ENCODE results near the gene ROR1. TPM values are rescaled to one million over a fixed set of nuclear protein-coding genes. Genes with fewer than 3 reads are reported as not detected.

Gene ROR1
- total RNA-seq, 4 donors from 2014 or later, result 5.1 to 7.3 (median 6.5) TPM

DNA sequence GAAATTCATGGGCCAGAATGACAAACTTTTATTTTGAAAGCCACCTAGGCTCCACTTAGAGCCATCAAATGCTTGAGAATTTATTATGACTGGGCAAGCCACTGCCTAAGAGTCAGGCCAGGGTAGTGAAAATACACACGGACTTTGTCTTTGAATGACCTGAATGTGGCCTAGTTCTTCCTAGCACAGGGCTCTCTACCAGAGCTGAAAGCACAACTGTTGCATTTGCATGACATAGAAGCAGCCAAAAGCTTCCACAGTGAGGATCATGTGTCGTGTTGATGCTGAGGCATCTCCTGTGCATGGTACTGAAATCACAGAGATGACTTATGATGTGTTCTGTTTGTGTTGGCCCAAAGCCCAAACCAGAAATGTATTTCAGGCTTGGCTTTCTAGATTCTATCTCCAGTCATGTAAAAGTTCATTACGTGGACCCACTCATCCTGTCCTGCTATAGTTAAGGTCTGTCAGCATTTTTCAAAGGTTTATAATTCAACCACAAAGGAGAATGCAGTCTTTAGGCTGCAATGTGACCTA, 265.6 kb downstream of the ROR1 start:
- peak overlapping the region; percentile 29 to 43 (median 34) for H3K27ac ChIP-seq (replicated peaks in 1 of 4)
- H3K4me3 ChIP-seq, result no peak overlapping the region
- TF ChIP-seq EP300 (IDR thresholded peaks at IDR 0.05), result no peak
- peak; percentile 40 to 81 for TF ChIP-seq POLR2AphosphoS5 (IDR thresholded peaks at IDR 0.05)
- intact Hi-C loops (cut with DNase I), result no loop called here
- DNase-seq (ENCODE audit: extremely low spot score), result peak; percentile 91
- WGBS, result 19% methylated on average over 3 of the region's 3 CpGs
- no peaks in the 10 kb centered on the region for H3K9me3 ChIP-seq
- H3K4me1 ChIP-seq, result peaks cover 31 to 36% (median 33%) of the 10 kb centered on the region in 4 donors
- H3K27me3 ChIP-seq, result no peaks in the 10 kb centered on the region
- no peaks in the 10 kb centered on the region for H3K36me3 ChIP-seq

DNA sequence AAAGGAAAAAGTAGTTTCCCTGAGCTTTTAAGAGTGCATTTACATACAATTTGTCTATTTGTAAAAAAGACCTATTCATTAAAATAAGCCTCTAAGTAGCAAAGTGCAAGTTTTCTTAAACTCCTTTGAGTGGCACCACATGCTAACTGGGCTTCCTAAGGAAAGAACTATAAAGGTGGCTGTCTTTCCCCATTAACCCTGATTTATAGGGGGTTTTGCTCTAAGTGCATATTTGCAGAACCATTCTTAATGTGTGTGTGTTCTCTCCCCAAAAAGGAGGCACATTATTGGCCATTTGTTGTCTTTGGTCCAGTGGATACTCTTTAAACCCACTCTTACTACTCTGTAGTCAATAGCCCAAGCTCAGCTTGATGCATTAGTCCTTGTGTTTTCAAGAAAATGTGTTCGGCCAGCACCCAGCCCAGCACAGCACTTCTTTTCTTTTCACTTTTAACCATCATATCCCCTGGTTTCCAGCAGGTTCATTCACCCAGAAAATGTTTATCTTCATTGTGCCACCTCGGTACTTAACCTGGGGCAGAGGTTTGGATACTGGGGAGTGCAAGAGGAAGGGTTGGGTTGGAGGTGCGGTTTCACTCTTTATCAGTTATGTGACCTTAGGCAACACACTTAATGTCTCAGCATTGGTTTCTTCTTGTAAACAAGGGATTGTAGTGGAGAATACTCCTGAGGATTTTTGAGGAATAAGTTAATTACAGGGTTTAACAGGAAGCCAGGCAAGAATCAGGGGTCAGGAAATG, 267.7 kb downstream of the ROR1 start:
- H3K4me3 ChIP-seq, result no peak overlapping the region
- no peak for TF ChIP-seq EP300 (IDR thresholded peaks at IDR 0.05)
- no peaks in the 10 kb centered on the region for H3K36me3 ChIP-seq
- WGBS, result 85% methylated on average over 3 of the region's 3 CpGs
- H3K9me3 ChIP-seq, result no peaks in the 10 kb centered on the region
- H3K27ac ChIP-seq (replicated peaks in 1 of 4), result peak overlapping the region in 3 of 4 donors; percentile 32 to 65 (median 61)
- H3K27me3 ChIP-seq, result no peaks in the 10 kb centered on the region
- peak; percentile 53 for DNase-seq (ENCODE audit: extremely low spot score)
- intact Hi-C loops (cut with DNase I), result no loop called here
- H3K4me1 ChIP-seq, result peaks cover 31 to 36% (median 33%) of the 10 kb centered on the region in 4 donors

DNA sequence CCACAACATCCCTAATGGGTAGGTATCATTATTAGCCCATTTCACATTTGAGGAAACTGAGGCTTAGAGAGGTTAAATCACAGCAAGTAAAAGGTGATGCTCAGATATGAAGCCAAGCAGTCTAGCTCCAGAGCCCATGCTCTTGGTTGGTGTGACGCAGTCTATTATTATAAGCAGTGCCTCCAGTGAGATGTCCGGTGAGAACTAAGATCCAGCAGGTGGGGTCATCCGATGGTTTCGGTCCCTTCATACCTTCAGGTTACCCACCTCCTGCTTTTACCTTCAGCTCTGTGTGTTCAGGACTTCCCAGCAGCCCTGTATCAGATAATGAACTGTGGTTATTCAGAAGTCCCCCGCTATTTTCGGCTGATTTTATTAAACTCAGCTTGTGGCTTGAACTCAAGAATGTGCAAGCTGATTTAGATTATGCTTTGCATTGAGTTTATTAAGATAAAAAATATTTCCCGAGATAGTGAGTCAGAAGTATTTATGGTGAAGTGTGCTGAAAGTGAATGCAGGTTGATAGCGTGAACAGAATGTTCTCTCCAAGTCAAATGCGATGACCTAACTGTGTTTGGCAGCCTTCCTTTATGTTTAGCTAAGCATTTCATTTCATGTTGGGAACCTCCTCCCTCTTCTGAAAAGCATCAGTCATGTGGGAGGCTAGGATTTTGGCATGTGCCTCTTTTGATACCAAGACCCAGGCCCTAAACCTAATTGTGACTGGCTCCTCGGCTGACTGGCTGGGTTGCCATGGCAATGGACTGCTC, 268.7 kb downstream of the ROR1 start:
- no peaks in the 10 kb centered on the region for H3K9me3 ChIP-seq
- H3K36me3 ChIP-seq, result no peaks in the 10 kb centered on the region
- H3K27ac ChIP-seq (replicated peaks in 1 of 4), result peak overlapping the region; percentile 32 to 65 (median 63)
- H3K27me3 ChIP-seq, result no peaks in the 10 kb centered on the region
- TF ChIP-seq POLR2A (IDR thresholded peaks at IDR 0.05; ENCODE audit: low read depth), result no peak
- peak; percentile 51 to 65 for TF ChIP-seq POLR2AphosphoS5 (IDR thresholded peaks at IDR 0.05)
- H3K4me3 ChIP-seq, result no peak overlapping the region
- intact Hi-C loops (cut with DNase I), result no loop called here
- 45% methylated on average over 10 of the region's 10 CpGs for WGBS
- H3K4me1 ChIP-seq, result peaks cover 31 to 36% (median 33%) of the 10 kb centered on the region in 4 donors
- peak; percentile 90 for DNase-seq (ENCODE audit: extremely low spot score)

DNA sequence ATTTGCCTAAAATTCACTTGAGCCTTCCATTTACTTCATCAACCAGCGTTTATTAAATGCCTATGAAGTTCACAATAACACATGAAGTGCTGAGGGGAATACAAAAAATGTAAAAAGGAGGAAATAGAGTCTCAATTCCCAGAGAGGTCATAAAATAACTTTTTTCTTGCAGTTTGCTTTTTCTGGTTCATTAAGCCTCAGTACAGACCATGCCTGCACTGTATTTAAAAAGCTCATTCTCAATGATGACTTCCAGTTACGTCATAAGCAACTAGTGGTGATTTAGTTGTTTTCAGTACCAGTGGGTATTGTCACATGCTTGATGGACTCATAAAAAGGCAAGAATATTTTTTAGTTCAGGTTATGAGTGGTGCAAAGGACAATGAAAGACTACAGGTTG, 269.5 kb downstream of the ROR1 start:
- WGBS, result 67% methylated on average over 2 of the region's 2 CpGs
- H3K4me1 ChIP-seq, result peaks cover 31 to 36% (median 31%) of the 10 kb centered on the region in 4 donors
- H3K27ac ChIP-seq (replicated peaks in 1 of 4), result peak overlapping the region; percentile 32 to 65 (median 54)
- TF ChIP-seq POLR2A (IDR thresholded peaks at IDR 0.05; ENCODE audit: low read depth) (no peak), EP300 (IDR thresholded peaks at IDR 0.05) (no peak), POLR2AphosphoS5 (IDR thresholded peaks at IDR 0.05) (no peak)
- TF ChIP-seq, protein P1, sequence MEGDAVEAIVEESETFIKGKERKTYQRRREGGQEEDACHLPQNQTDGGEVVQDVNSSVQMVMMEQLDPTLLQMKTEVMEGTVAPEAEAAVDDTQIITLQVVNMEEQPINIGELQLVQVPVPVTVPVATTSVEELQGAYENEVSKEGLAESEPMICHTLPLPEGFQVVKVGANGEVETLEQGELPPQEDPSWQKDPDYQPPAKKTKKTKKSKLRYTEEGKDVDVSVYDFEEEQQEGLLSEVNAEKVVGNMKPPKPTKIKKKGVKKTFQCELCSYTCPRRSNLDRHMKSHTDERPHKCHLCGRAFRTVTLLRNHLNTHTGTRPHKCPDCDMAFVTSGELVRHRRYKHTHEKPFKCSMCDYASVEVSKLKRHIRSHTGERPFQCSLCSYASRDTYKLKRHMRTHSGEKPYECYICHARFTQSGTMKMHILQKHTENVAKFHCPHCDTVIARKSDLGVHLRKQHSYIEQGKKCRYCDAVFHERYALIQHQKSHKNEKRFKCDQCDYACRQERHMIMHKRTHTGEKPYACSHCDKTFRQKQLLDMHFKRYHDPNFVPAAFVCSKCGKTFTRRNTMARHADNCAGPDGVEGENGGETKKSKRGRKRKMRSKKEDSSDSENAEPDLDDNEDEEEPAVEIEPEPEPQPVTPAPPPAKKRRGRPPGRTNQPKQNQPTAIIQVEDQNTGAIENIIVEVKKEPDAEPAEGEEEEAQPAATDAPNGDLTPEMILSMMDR (IDR thresholded peaks at IDR 0.05), result no peak
- no peaks in the 10 kb centered on the region for H3K9me3 ChIP-seq
- intact Hi-C loops (cut with DNase I), result no loop called here
- no peaks in the 10 kb centered on the region for H3K27me3 ChIP-seq
- no peak for DNase-seq (ENCODE audit: extremely low spot score)
- no peak overlapping the region for H3K4me3 ChIP-seq
- H3K36me3 ChIP-seq, result no peaks in the 10 kb centered on the region

DNA sequence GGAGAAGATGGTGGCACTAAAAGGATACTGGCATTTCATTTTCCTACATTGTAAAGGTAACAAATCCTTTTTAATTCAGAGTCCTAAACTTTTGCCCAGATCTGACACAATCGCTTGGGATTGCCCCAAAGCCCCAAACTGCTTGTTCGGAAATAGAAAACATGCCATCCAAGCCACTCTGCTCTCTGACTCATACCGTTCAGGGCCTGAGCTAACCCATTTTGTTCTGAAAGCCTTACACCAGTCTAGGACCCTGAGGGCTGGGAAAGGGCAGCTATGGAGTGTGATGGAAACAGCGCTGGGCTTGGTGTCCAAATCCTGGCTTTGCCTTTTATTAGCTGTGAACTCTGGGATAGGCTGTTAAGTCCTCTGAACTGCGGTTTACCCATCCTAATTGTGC, 270.2 kb downstream of the ROR1 start:
- Histone ChIP-seq H3K4me1 (peaks cover 24 to 33% (median 27%) of the 10 kb centered on the region in 4 donors), H3K27me3 (no peaks in the 10 kb centered on the region), H3K36me3 (no peaks in the 10 kb centered on the region), H3K27ac (replicated peaks in 1 of 4) (peak overlapping the region in 1 of 4 donors; percentile 44), H3K9me3 (no peaks in the 10 kb centered on the region), H3K4me3 (no peak overlapping the region)
- TF ChIP-seq POLR2A (IDR thresholded peaks at IDR 0.05; ENCODE audit: low read depth) (no peak), EP300 (IDR thresholded peaks at IDR 0.05) (no peak), POLR2AphosphoS5 (IDR thresholded peaks at IDR 0.05) (no peak)
- TF ChIP-seq, protein P1 (IDR thresholded peaks at IDR 0.05), result no peak
- DNase-seq (ENCODE audit: extremely low spot score), result no peak
- WGBS, result 97% methylated on average over 5 of the region's 5 CpGs
- intact Hi-C loops (cut with DNase I), result no loop called here

DNA sequence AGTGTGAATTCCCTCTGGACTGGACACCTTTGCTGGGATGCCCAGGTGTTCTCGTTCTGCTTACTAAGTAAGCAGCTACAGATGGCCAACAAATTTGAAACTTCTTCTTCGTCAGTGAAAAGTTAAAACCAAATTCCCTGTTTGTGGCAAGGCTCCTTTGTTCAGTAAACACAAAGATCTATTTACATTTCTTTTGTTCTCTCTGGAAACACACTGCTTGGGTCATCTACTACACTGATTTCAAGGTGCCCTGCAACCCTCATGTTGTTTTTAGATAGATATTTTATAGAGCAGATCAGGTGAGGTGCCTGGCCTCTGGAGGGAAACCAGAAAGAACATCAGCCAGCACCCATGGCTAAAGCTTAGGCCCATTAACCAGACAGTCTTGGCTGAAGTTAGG, 272.4 kb downstream of the ROR1 start:
- Histone ChIP-seq H3K4me1 (peaks cover 14 to 23% (median 20%) of the 10 kb centered on the region in 4 donors), H3K36me3 (no peaks in the 10 kb centered on the region), H3K27ac (replicated peaks in 1 of 4) (no peak overlapping the region), H3K4me3 (no peak overlapping the region), H3K9me3 (no peaks in the 10 kb centered on the region), H3K27me3 (no peaks in the 10 kb centered on the region)
- TF ChIP-seq EP300 (IDR thresholded peaks at IDR 0.05) (no peak), POLR2AphosphoS5 (IDR thresholded peaks at IDR 0.05) (no peak), POLR2A (IDR thresholded peaks at IDR 0.05; ENCODE audit: low read depth) (no peak)
- TF ChIP-seq, protein P1 (IDR thresholded peaks at IDR 0.05), result no peak
- 95% methylated on average over 2 of the region's 2 CpGs for WGBS
- intact Hi-C loops (cut with DNase I), result no loop called here
- peak; percentile 39 for DNase-seq (ENCODE audit: extremely low spot score)
